HCT116 (cell line): ENCODE measurements around the gene KLHL5. TPM values are rescaled to one million over a fixed set of nuclear protein-coding genes. Genes with fewer than 3 reads are reported as not detected.

ENCODE experiments used
- ATAC-seq: fragments of 200-7000 bp; cut with Tn5 transposase; 2 replicates; pipeline ENCODE4 v1.9.1; 2020; ENCODE audit warnings: mild to moderate bottlenecking, moderate library complexity
- Bru-seq: library from RNA; stranded (reverse); fragments of 400-500 nt; gene quantifications from one replicate; lab custom pipeline; 2021; lab: Mats Ljungman, UMichigan
- BruChase-seq, 2 experiments: library from RNA; stranded (reverse); fragments of 400-500 nt; gene quantifications; one replicate each; lab custom pipeline; 2021; lab: Mats Ljungman, UMichigan
- BruUV-seq: library from RNA; stranded (reverse); fragments of 400-500 nt; replicated peaks from 2 replicates; lab custom pipeline; 2021; lab: Mats Ljungman, UMichigan
- CTCF ChIA-PET: fragments of 300-600 bp; sonication (Branson Sonifier 250); formaldehyde crosslinking; loops from one replicate; lab custom pipeline; 2021; ENCODE audit warnings: antibody characterized with exemption; lab: Charles Lee
- POLR2A ChIA-PET: fragments of 300-600, 350-600 bp; sonication (Branson Sonifier 250); formaldehyde crosslinking; loops from one replicate; lab custom pipeline; 2021; ENCODE audit warnings: antibody characterized with exemption; lab: Charles Lee
- RAD21 ChIA-PET, 2 experiments: fragments of 300-600 bp; sonication (Branson Sonifier 250); formaldehyde crosslinking; loops; one replicate each; lab custom pipeline; 2023; ENCODE audit warnings: low total read pairs in 2 of 2; ENCODE audit not compliant: uncharacterized antibody in 2 of 2, unreplicated experiment in 2 of 2, low non-redundant PET in 1 of 2; lab: Charles Lee
- DNase-seq: peaks from one replicate; pipeline ENCODE4 v3.0.0-alpha.2; 2010; ENCODE audit warnings: low read depth, low spot score
- H2AFZ ChIP-seq: fragments of 200-600 bp; shearing (Covaris generic), sonication (generic); 2 replicates; pipeline ENCODE4 v1.6.1; 2017; ENCODE audit warnings: low read depth, mixed run types, mixed read lengths, antibody characterized with exemption, low read length; ENCODE audit not compliant: poor library complexity, severe bottlenecking
- H3K27ac ChIP-seq: 2 replicates; pipeline ENCODE4 v1.5.1; 2012; ENCODE audit warnings: low read depth, low read length
- H3K27me3 ChIP-seq: fragments of 200-600 bp; sonication (generic); 2 replicates; pipeline ENCODE4 v1.6.1; 2016; ENCODE audit warnings: mixed run types, low read length, mixed read lengths; ENCODE audit not compliant: insufficient read depth
- H3K36me3 ChIP-seq, 2 experiments: fragments of 200-500 bp in 1 of 2; fragments of 200-600 bp in 1 of 2; sonication (Bioruptor generic) in 1 of 2; sonication (generic) in 1 of 2; 2 replicates each; pipeline versions ENCODE4 v1.5.1 to v1.6.1; 2014 to 2016; ENCODE audit warnings: low read length in 2 of 2, inconsistent platforms in 1 of 2, mixed read lengths in 1 of 2, mixed run types in 1 of 2; ENCODE audit not compliant: insufficient read depth in 2 of 2, control insufficient read depth in 1 of 2
- H3K4me1 ChIP-seq, 2 experiments: fragments of 200-600 bp in 1 of 2; sonication (generic) in 1 of 2; 2 replicates each; pipeline versions ENCODE4 v1.5.1 to v1.6.1; 2012 to 2017; ENCODE audit warnings: low read length in 2 of 2, inconsistent platforms in 1 of 2, mild to moderate bottlenecking in 1 of 2, mixed read lengths in 1 of 2, mixed run types in 1 of 2, moderate library complexity in 1 of 2; ENCODE audit not compliant: insufficient read depth in 2 of 2, control insufficient read depth in 1 of 2
- H3K4me2 ChIP-seq: fragments of 200-600 bp; sonication (generic); 2 replicates; pipeline ENCODE4 v1.6.1; 2017; ENCODE audit warnings: mixed run types, low read length, mixed read lengths
- H3K4me3 ChIP-seq, 2 experiments: fragments of 200-600 bp in 1 of 2; sonication (generic) in 1 of 2; replicated peaks in 1 of 2; 2 replicates each; pipeline ENCODE4 v1.5.1; 2011 to 2016; ENCODE audit warnings: low read length in 2 of 2, control low read depth in 1 of 2, low read depth in 1 of 2, mild to moderate bottlenecking in 1 of 2, mixed read lengths in 1 of 2, mixed run types in 1 of 2
- H3K79me2 ChIP-seq: fragments of 200-600 bp; sonication (generic); 2 replicates; pipeline ENCODE4 v1.6.1; 2017; ENCODE audit warnings: mild to moderate bottlenecking, mixed run types, low read length, moderate library complexity, mixed read lengths; ENCODE audit not compliant: insufficient read depth
- H3K9ac ChIP-seq: fragments of 200-600 bp; sonication (generic); 2 replicates; pipeline ENCODE4 v1.6.1; 2016; ENCODE audit warnings: low read length, mixed read lengths
- H3K9me2 ChIP-seq: fragments of 200-600 bp; sonication (generic), shearing (Covaris generic); 2 replicates; pipeline ENCODE4 v1.6.1; 2017; ENCODE audit warnings: mixed run types, mild to moderate bottlenecking, moderate library complexity; ENCODE audit not compliant: insufficient read depth
- H3K9me3 ChIP-seq, 2 experiments: fragments of 200-500 bp in 1 of 2; fragments of 200-600 bp in 1 of 2; sonication (Bioruptor generic) in 1 of 2; sonication (generic) in 1 of 2; 2 replicates each; pipeline ENCODE4 v1.6.1; 2014 to 2017; ENCODE audit warnings: low read length in 2 of 2, mixed read lengths in 2 of 2, inconsistent platforms in 1 of 2, low read depth in 1 of 2, mild to moderate bottlenecking in 1 of 2, mixed run types in 1 of 2, moderate library complexity in 1 of 2; ENCODE audit not compliant: control insufficient read depth in 1 of 2, insufficient read depth in 1 of 2
- H4K20me1 ChIP-seq: fragments of 200-600 bp; sonication (generic), shearing (Covaris generic); 2 replicates; pipeline ENCODE4 v1.6.1; 2017; ENCODE audit warnings: mixed run types, mild to moderate bottlenecking, moderate library complexity; ENCODE audit not compliant: insufficient read depth
- EGR1 ChIP-seq: IDR thresholded peaks from 2 replicates; pipeline ENCODE4 v1.6.1; 2012; ENCODE audit warnings: low read depth
- ELF1 ChIP-seq: IDR thresholded peaks from 2 replicates; pipeline ENCODE4 v1.6.1; 2012; ENCODE audit warnings: low read depth, borderline replicate concordance
- JUND ChIP-seq: IDR thresholded peaks from 2 replicates; pipeline ENCODE4 v1.6.1; 2012
- POLR2A ChIP-seq: IDR thresholded peaks from 2 replicates; pipeline ENCODE4 v1.7.0; 2011; ENCODE audit warnings: borderline replicate concordance; ENCODE audit not compliant: insufficient read depth, insufficient read length; ENCODE audit errors: extremely low read depth
- POLR2AphosphoS5 ChIP-seq: IDR thresholded peaks from 2 replicates; pipeline ENCODE4 v1.6.1; 2011; ENCODE audit warnings: mild to moderate bottlenecking, low read depth, low read length, moderate library complexity
- SRF ChIP-seq: IDR thresholded peaks from 2 replicates; pipeline ENCODE4 v1.6.1; 2012; ENCODE audit warnings: low read depth
- ZFX ChIP-seq: fragments of 450-650 bp; IDR thresholded peaks from 2 replicates; pipeline ENCODE4 v1.6.1; 2017
- intact Hi-C: fragments of 100-400 bp; cut with micrococcal nuclease; formaldehyde crosslinking; loops from 2 replicates; pipeline ENCODE4 v1.10.0; 2022
- long read RNA-seq: library from polyadenylated mRNA; unstranded; transcript quantifications from one replicate; pipeline ENCODE4 v2.0.0, GENCODE V29; 2021; ENCODE audit not compliant: unreplicated experiment
- polyA plus RNA-seq: library from polyadenylated mRNA; unstranded; fragments of >200 nt; gene quantifications from 2 replicates; pipeline ENCODE4 v1.2.1, GENCODE V29; 2012; ENCODE audit warnings: missing spikeins
- total RNA-seq: library from RNA; stranded (reverse); gene quantifications from one replicate; pipeline ENCODE4 v1.2.1, GENCODE V29; 2021; ENCODE audit not compliant: unreplicated experiment
- TF ChIP-seq, protein P1 (sequence below): IDR thresholded peaks from 2 replicates; pipeline ENCODE4 v1.6.1; 2012
- TF ChIP-seq, protein P2 (sequence below): IDR thresholded peaks from 2 replicates; pipeline ENCODE4 v1.6.1; 2012; ENCODE audit warnings: low read depth

Gene KLHL5, protein sequence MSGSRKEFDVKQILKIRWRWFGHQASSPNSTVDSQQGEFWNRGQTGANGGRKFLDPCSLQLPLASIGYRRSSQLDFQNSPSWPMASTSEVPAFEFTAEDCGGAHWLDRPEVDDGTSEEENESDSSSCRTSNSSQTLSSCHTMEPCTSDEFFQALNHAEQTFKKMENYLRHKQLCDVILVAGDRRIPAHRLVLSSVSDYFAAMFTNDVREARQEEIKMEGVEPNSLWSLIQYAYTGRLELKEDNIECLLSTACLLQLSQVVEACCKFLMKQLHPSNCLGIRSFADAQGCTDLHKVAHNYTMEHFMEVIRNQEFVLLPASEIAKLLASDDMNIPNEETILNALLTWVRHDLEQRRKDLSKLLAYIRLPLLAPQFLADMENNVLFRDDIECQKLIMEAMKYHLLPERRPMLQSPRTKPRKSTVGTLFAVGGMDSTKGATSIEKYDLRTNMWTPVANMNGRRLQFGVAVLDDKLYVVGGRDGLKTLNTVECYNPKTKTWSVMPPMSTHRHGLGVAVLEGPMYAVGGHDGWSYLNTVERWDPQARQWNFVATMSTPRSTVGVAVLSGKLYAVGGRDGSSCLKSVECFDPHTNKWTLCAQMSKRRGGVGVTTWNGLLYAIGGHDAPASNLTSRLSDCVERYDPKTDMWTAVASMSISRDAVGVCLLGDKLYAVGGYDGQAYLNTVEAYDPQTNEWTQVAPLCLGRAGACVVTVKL
- total RNA-seq = 20.8 TPM
- polyA plus RNA-seq = 17.4 and 19.0 TPM in 2 replicates
- Bru-seq, nascent RNA = percentile 69 among the genes with signal in this experiment
- percentile 71 among the genes with signal in this experiment for BruChase-seq, experiment 1, labeled RNA remaining after a 6-hour chase
- BruChase-seq, experiment 2, labeled RNA remaining after a 2-hour chase = percentile 65 among the genes with signal in this experiment
- long read RNA-seq, transcript KLHL5-201 (12 exons, 3,425 nt) = minor isoform, 13 of 68 reads
- long read RNA-seq, transcript KLHL5-205 (11 exons, 2,926 nt) = major isoform, 33 of 68 reads
- long read RNA-seq, partial matches to known transcripts = 8 of 68 reads
- long read RNA-seq, other reads (novel, unspliced or antisense) = 13 of 68 reads

DNA sequence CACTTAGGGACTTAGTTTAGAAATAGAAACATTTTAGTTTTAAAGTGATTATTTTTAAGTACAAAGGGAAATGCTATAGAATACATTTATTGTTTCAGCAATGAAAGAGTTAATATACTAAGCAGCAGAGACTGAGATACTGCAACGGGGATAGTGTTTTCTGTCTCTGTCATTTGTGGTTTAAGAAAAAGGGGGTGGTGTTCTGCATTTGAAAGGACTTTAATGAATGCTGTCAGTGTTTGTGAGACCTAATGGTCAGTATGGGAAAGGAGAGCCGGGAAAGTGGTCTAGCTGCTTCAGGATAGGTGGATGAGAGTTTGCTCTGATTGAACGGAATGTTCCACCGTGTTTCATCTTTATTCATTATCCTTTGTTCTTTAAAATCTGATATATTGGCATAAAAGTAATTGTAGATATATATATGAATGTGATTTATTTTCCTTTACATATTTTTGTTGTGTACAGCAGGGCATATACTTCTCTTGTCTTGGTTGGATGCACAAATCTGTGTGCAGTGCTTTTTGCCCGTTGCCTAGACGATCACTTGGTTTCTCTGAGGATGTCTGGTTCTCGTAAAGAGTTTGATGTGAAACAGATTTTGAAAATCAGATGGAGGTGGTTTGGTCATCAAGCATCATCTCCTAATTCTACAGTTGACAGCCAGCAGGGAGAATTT lies at the start of gene KLHL5:
KLHL5 (plus strand) TSS at position 139 of the 676 bp plus-strand sequence; CDS start at position 560, 421 bp downstream.
- ChIA-PET RAD21 (no interaction called here), CTCF (no interaction called here), POLR2A (no interaction called here)
- Histone ChIP-seq H4K20me1 (no peaks in the 10 kb centered on the region), H3K79me2 (no peaks in the 10 kb centered on the region), H2AFZ (no peak within 1 kb of the TSS), H3K27me3 (no peaks in the 10 kb centered on the region), H3K27ac (no peak within 1 kb of the TSS), H3K9me3 (no peaks in the 10 kb centered on the region), H3K9ac (no peak within 1 kb of the TSS), H3K36me3 (no peaks in the 10 kb centered on the region), H3K4me2 (no peak within 1 kb of the TSS), H3K4me3 (no peak within 1 kb of the TSS), H3K9me2 (no peaks in the 10 kb centered on the region), H3K4me1 (no peaks in the 10 kb centered on the region)
- no peak for DNase-seq
- BruUV-seq = no TSS peak
- ATAC-seq = no peak
- intact Hi-C loops = no loop called here
- TF ChIP-seq, protein P1, sequence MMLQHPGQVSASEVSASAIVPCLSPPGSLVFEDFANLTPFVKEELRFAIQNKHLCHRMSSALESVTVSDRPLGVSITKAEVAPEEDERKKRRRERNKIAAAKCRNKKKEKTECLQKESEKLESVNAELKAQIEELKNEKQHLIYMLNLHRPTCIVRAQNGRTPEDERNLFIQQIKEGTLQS = no peak
- TF ChIP-seq EGR1 = no peak
- no peak for TF ChIP-seq JUND
- no peak for TF ChIP-seq SRF
- no peak for TF ChIP-seq POLR2AphosphoS5
- no peak for TF ChIP-seq ELF1
- no peak for TF ChIP-seq POLR2A
- no peak for TF ChIP-seq ZFX
- TF ChIP-seq, protein P2, sequence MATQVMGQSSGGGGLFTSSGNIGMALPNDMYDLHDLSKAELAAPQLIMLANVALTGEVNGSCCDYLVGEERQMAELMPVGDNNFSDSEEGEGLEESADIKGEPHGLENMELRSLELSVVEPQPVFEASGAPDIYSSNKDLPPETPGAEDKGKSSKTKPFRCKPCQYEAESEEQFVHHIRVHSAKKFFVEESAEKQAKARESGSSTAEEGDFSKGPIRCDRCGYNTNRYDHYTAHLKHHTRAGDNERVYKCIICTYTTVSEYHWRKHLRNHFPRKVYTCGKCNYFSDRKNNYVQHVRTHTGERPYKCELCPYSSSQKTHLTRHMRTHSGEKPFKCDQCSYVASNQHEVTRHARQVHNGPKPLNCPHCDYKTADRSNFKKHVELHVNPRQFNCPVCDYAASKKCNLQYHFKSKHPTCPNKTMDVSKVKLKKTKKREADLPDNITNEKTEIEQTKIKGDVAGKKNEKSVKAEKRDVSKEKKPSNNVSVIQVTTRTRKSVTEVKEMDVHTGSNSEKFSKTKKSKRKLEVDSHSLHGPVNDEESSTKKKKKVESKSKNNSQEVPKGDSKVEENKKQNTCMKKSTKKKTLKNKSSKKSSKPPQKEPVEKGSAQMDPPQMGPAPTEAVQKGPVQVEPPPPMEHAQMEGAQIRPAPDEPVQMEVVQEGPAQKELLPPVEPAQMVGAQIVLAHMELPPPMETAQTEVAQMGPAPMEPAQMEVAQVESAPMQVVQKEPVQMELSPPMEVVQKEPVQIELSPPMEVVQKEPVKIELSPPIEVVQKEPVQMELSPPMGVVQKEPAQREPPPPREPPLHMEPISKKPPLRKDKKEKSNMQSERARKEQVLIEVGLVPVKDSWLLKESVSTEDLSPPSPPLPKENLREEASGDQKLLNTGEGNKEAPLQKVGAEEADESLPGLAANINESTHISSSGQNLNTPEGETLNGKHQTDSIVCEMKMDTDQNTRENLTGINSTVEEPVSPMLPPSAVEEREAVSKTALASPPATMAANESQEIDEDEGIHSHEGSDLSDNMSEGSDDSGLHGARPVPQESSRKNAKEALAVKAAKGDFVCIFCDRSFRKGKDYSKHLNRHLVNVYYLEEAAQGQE = no peak
